GM18858 (cell line): ENCODE results near the gene ARSA.
"Not testable (repeated sequence)": the region's sequence is repeated elsewhere in the genome, so short reads cannot be mapped to it uniquely, and the experiment has no call there.

Source experiments
- ATAC-seq: cut with Tn5 transposase; IDR thresholded peaks from one replicate; pipeline ENCODE4 v1.9.1; 2021; ENCODE audit not compliant: unreplicated experiment

Gene ARSA

DNA sequence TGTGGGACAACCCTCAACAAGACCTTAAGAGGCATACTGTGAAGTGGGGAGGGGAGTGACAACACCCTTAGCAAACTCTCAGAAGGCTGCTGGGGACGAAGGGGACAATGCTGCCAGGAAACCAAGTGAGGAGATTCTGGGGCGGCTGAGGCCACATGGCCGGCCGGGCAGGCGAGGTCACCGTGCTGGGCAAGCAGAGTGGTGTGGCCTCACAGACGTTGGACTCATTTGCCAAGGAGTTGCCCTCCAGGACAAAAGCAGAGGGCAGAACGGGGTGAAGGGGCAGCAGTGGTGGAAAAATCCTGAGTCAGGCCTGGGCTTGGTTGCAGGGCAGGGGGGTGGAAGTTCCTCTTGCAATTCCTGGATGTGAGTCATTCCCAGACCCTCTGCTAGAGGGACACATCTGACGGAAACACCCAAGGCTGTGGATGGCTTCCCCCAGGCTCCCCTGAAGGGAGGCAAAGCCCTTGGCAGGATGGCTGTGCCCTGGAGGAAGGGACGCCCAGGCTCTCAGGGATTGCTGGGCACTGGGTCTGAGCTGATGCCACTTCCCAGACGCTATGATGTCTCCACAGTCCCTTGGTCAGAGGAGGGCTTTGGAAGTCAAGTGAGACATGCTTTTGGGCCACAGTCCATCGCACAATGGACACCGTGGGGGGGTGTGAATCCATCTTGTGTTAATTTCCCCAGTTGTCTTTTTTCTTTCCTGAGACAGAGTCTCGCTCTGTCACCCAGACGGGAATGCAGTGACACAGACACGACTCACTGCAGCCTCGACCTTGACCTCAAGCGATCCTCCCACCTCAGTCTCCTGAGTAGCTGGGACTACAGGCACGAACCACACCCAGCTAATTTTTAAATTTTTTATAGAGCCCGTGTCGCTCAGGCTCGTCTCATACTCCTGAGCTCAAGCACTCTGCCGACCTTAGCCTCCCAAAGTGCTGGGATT is 28.4 kb upstream of the ARSA start:
- ATAC-seq = no peak

GRCh38 chr22:50654664-50655063 is 26.7 kb upstream of the ARSA start:
- ATAC-seq = not testable (repeated sequence)

DNA sequence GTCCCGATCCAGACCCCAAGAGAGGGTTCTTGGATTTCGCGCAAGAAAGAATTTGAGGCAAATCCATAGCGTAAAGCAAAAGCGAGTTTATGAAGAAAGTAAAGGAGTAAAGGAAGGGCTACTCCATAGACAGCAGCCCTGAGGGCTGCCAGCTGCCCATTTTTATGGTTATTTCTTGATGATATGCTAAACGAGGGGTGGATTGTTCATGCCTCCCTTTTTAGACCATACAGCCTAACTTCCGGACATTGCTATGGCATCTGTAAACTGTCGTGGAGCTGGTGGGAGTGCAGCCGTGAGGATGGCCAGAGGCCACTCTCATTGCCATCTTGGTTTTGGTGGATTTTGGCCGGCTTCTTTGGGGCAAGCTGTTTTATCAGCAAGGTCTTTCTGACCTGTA is 25.3 kb upstream of the ARSA start:
- no peak for ATAC-seq

- not testable (repeated sequence) for ATAC-seq
These were observed 15.8 kb upstream of the ARSA start for GRCh38 chr22:50643821-50644101.

DNA sequence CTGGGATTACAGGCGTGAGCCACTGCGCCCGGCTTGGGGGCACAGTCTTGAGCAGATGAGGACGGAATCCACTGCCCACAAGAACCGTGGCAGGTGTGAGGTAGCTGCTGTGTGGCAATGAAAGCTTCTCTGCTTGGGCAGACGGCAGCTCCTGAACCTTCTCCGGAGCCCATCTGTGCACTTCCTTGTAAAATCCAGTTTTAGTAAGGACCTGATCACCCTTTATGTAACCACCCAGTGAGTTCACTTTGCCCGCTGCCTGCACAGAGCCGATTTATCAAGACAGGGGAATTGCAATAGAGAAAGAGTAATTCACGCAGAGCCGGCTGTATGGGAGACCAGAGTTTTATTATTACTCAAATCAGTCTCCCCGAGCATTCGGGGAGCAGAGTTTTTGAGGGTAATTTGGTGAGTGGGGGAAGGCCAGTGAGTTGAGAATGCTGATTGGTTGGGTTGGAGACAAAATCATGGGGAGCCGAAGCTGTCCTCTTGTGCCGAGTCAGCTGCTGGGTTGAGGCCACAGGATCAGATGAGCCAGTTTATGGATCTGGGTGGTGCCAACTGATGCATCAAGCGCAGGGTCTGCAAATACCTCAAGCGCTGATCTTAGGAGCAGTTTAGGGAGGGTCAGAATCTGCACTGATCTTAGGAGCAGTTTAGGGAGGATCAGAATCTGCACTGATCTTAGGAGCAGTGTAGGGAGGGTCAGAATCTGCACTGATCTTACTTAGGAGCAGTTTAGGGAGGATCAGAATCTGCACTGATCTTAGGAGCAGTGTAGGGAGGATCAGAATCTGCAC is 15.3 kb upstream of the ARSA start:
- not testable (repeated sequence) for ATAC-seq

GRCh38 chr22:50641696-50642607 is 14.0 kb upstream of the ARSA start:
- no peak for ATAC-seq

- no peak for ATAC-seq
These were observed 13.1 kb upstream of the ARSA start for GRCh38 chr22:50640857-50641647.

DNA sequence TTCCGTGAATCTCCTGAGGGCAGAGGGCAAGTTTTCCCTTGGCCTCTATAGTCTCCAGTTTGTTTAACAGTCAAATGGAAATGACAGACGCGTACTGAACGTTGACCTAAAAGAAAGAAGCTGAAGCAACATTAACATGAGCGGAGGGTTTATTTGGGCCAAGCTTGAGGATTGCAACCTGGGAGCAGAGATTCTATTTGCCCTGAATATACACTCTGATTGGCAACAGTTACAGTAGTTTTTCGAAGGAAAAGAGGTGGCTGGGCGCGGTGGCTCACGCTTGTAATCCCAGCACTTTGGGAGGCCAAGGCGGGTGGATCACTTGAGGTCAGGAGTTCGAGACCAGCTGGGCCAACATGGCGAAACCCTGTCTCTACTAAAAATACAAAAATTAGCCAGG is 12.3 kb upstream of the ARSA start:
- not testable (repeated sequence) for ATAC-seq

DNA sequence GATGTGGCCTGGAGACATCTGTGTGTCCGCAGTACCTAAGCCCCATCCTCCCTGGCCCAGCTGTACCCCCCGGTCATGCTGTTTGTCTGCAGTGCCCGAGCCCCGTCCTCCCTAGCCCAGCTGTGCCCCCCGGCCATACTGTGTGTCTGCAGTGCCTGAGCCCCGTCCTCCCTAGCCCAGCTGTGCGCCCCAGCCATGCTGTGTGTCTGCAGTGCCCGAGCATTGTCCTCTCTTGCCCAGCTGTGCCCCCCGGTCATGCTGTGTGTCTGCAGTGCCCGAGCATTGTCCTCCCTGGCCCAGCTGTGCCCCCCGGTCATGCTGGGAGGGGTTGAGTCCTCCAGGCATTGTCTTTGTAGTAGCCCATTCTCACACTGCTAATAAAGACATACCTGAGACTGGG is 7.6 kb upstream of the ARSA start:
- ATAC-seq = no peak

- ATAC-seq = no peak
These were observed 5.8 kb upstream of the ARSA start for GRCh38 chr22:50633771-50634170.

DNA sequence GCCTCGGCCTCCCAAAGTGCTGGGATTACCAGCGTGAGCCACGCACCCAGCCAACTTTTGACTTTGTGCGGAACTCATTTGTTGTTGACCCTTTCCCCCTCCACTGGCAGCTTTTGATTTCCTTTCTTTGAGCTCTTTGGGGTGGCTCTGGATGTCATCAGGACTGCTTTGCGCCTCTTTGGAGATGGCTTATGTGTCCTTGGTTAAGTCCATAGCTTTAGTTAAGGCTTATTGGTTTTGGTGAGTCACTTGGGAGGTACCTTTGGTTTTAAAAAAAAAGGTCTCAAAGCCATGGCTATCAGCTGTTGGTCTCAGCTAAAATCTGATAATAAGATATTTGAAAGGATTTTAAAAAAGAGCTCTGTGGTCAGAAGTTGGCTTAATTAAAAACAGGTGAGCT is 5.1 kb upstream of the ARSA start:
- no peak for ATAC-seq

GRCh38 chr22:50630376-50630775 is 2.4 kb upstream of the ARSA start:
- no peak for ATAC-seq

- ATAC-seq = no peak
These were observed 687 bp upstream of the ARSA start for GRCh38 chr22:50628543-50629134.

- ATAC-seq = no peak
These were observed 906 bp downstream of the ARSA start for GRCh38 chr22:50626850-50627641.

- ATAC-seq = no peak
These were observed 1.6 kb downstream of the ARSA start for GRCh38 chr22:50626314-50626849.

- ATAC-seq = no peak
These were observed 2.2 kb downstream of the ARSA start for GRCh38 chr22:50625568-50626313.

- ATAC-seq = no peak
These were observed 2.8 kb downstream of the ARSA start for GRCh38 chr22:50625131-50625567.
